ENCODE data around the gene RUSF1.

RUSF1 gene

GRCh38 chr16:31441956-31442355 lies 66.2 kb downstream of the RUSF1 start:
- peaks cover 3% of the 10 kb centered on the region; the same call in 1 of the 2 replicates for H3F3A ChIP-seq (ENCODE audit: insufficient read depth)
- no peak overlapping the region for H3K9ac ChIP-seq (ENCODE audit: low read length)
- no peak overlapping the region for H2AFZ ChIP-seq (ENCODE audit: low read depth, low read length, severe bottlenecking)
- H3K9me3 ChIP-seq (ENCODE audit: insufficient read depth, low read length): no peaks in the 10 kb centered on the region
- no peaks in the 10 kb centered on the region for H4K20me1 ChIP-seq (ENCODE audit: low read depth, low read length)
- H3K4me2 ChIP-seq (ENCODE audit: low read depth, low read length, poor library complexity, severe bottlenecking): no peak overlapping the region
- no peak overlapping the region for H3K27ac ChIP-seq (ENCODE audit: low read depth, low read length)
- H3K9me2 ChIP-seq (replicated peaks; ENCODE audit: insufficient read depth, low read length): no peaks in the 10 kb centered on the region
- no peaks in the 10 kb centered on the region for H3K36me3 ChIP-seq (ENCODE audit: low read length)
- no peaks in the 10 kb centered on the region for H3K79me2 ChIP-seq (ENCODE audit: insufficient read depth, low read length)
- H3K4me3 ChIP-seq (ENCODE audit: insufficient read depth, low read length, poor library complexity, severe bottlenecking): no peak overlapping the region
- TF ChIP-seq CTCF (IDR thresholded peaks at IDR 0.05; ENCODE audit: insufficient read depth, low read length, poor library complexity, severe bottlenecking): no peak
- no peak for TF ChIP-seq EZH2phosphoT487 (conservative IDR thresholded peaks at IDR 0.05; ENCODE audit: low read length)
- no peaks in the 10 kb centered on the region for H3K27me3 ChIP-seq (ENCODE audit: low read length)

- no peak overlapping the region for H3K4me2 ChIP-seq (ENCODE audit: low read depth, low read length, poor library complexity, severe bottlenecking)
- no peak overlapping the region for H3K9ac ChIP-seq (ENCODE audit: low read length)
- no peaks in the 10 kb centered on the region for H3K9me2 ChIP-seq (replicated peaks; ENCODE audit: insufficient read depth, low read length)
- H4K20me1 ChIP-seq (ENCODE audit: low read depth, low read length): no peaks in the 10 kb centered on the region
- H3F3A ChIP-seq (ENCODE audit: insufficient read depth): peaks cover 3% of the 10 kb centered on the region; the same call in 1 of the 2 replicates
- TF ChIP-seq EZH2phosphoT487 (conservative IDR thresholded peaks at IDR 0.05; ENCODE audit: low read length) (no peak), CTCF (IDR thresholded peaks at IDR 0.05; ENCODE audit: insufficient read depth, low read length, poor library complexity, severe bottlenecking) (no peak)
- no peaks in the 10 kb centered on the region for H3K9me3 ChIP-seq (ENCODE audit: insufficient read depth, low read length)
- H3K27ac ChIP-seq (ENCODE audit: low read depth, low read length): no peak overlapping the region
- H2AFZ ChIP-seq (ENCODE audit: low read depth, low read length, severe bottlenecking): no peak overlapping the region
- H3K4me3 ChIP-seq (ENCODE audit: insufficient read depth, low read length, poor library complexity, severe bottlenecking): no peak overlapping the region
- H3K36me3 ChIP-seq (ENCODE audit: low read length): no peaks in the 10 kb centered on the region
- H3K27me3 ChIP-seq (ENCODE audit: low read length): no peaks in the 10 kb centered on the region
- no peaks in the 10 kb centered on the region for H3K79me2 ChIP-seq (ENCODE audit: insufficient read depth, low read length)
These were observed 67.5 kb downstream of the RUSF1 start for GRCh38 chr16:31440516-31441184.

GRCh38 chr16:31439519-31439918 lies 68.7 kb downstream of the RUSF1 start:
- H4K20me1 ChIP-seq (ENCODE audit: low read depth, low read length): no peaks in the 10 kb centered on the region
- H3K9ac ChIP-seq (ENCODE audit: low read length): no peak overlapping the region
- no peak overlapping the region for H3K4me3 ChIP-seq (ENCODE audit: insufficient read depth, low read length, poor library complexity, severe bottlenecking)
- no peaks in the 10 kb centered on the region for H3K9me3 ChIP-seq (ENCODE audit: insufficient read depth, low read length)
- H2AFZ ChIP-seq (ENCODE audit: low read depth, low read length, severe bottlenecking): no peak overlapping the region
- no peak overlapping the region for H3K27ac ChIP-seq (ENCODE audit: low read depth, low read length)
- peaks cover 3% of the 10 kb centered on the region; the same call in 1 of the 2 replicates for H3F3A ChIP-seq (ENCODE audit: insufficient read depth)
- H3K9me2 ChIP-seq (replicated peaks; ENCODE audit: insufficient read depth, low read length): no peaks in the 10 kb centered on the region
- no peaks in the 10 kb centered on the region for H3K36me3 ChIP-seq (ENCODE audit: low read length)
- no peaks in the 10 kb centered on the region for H3K79me2 ChIP-seq (ENCODE audit: insufficient read depth, low read length)
- no peaks in the 10 kb centered on the region for H3K27me3 ChIP-seq (ENCODE audit: low read length)
- peak overlapping the region; percentile 5 for H3K4me2 ChIP-seq (ENCODE audit: low read depth, low read length, poor library complexity, severe bottlenecking)
- no peak for TF ChIP-seq CTCF (IDR thresholded peaks at IDR 0.05; ENCODE audit: insufficient read depth, low read length, poor library complexity, severe bottlenecking)
- TF ChIP-seq EZH2phosphoT487 (conservative IDR thresholded peaks at IDR 0.05; ENCODE audit: low read length): no peak
